Panc1 (cell line): ENCODE measurements around the gene CEP164. TPM values are rescaled to one million over a fixed set of nuclear protein-coding genes. Genes with fewer than 3 reads are reported as not detected.
A peak's percentile ranks its signal among the peaks of the same experiment; 100 is the strongest.
"Not testable (repeated sequence)": the region's sequence is repeated elsewhere in the genome, so short reads cannot be mapped to it uniquely, and the experiment has no call there.

Experiments
- ATAC-seq: fragments of 200-7000 bp; cut with Tn5 transposase; 2 replicates; pipeline ENCODE4 v1.9.1; 2020; ENCODE audit warnings: mild to moderate bottlenecking, moderate library complexity
- BruUV-seq: library from RNA; stranded (reverse); fragments of 400-500 nt; replicated peaks from 2 replicates; lab custom pipeline; 2021; lab: Mats Ljungman, UMichigan
- CTCF ChIA-PET: fragments of 300-600 bp; sonication (Branson Sonifier 250); formaldehyde crosslinking; loops from one replicate; lab custom pipeline; 2022; ENCODE audit warnings: antibody characterized with exemption; lab: Charles Lee
- POLR2A ChIA-PET: fragments of 300-600 bp; sonication (Branson Sonifier 250); formaldehyde crosslinking; loops from one replicate; lab custom pipeline; 2022; ENCODE audit warnings: antibody characterized with exemption; lab: Charles Lee
- DNase-seq: peaks from one replicate; pipeline ENCODE4 v3.0.0-alpha.2; 2010; ENCODE audit warnings: low read depth, low spot score
- H3K27ac ChIP-seq: 2 replicates; pipeline ENCODE4 v1.5.1; 2011; ENCODE audit warnings: mild to moderate bottlenecking, low read length, inconsistent platforms
- H3K27me3 ChIP-seq: fragments of 200-500 bp; sonication (Bioruptor generic); 2 replicates; pipeline ENCODE4 v1.6.0; 2014; ENCODE audit warnings: low read length, inconsistent platforms; ENCODE audit not compliant: control insufficient read depth, insufficient read depth
- H3K36me3 ChIP-seq: fragments of 200-500 bp; sonication (Bioruptor generic); 2 replicates; pipeline ENCODE4 v1.5.1; 2014; ENCODE audit warnings: inconsistent platforms, mild to moderate bottlenecking, low read length, moderate library complexity; ENCODE audit not compliant: control insufficient read depth, insufficient read depth
- H3K4me1 ChIP-seq: 2 replicates; pipeline ENCODE4 v1.5.1; 2011; ENCODE audit warnings: inconsistent platforms, mild to moderate bottlenecking, low read length, moderate library complexity; ENCODE audit not compliant: control insufficient read depth, insufficient read depth
- H3K4me3 ChIP-seq, 2 experiments: 2 replicates each; pipeline ENCODE4 v1.5.1; 2011 to 2012; ENCODE audit warnings: low read depth in 2 of 2, low read length in 2 of 2, mild to moderate bottlenecking in 2 of 2, inconsistent platforms in 1 of 2, moderate library complexity in 1 of 2
- H3K9me3 ChIP-seq: fragments of 200-500 bp; sonication (Bioruptor generic); 2 replicates; pipeline ENCODE4 v1.5.1; 2014; ENCODE audit warnings: low read depth, mild to moderate bottlenecking, inconsistent platforms, low read length, moderate library complexity; ENCODE audit not compliant: control insufficient read depth, insufficient read depth
- CTCF ChIP-seq: fragments of 450-650 bp; IDR thresholded peaks from 2 replicates; pipeline ENCODE4 v1.5.1; 2017; ENCODE audit warnings: mild to moderate bottlenecking
- POLR2AphosphoS5 ChIP-seq: IDR thresholded peaks from 2 replicates; pipeline ENCODE4 v1.6.1; 2012; ENCODE audit warnings: mild to moderate bottlenecking, low read depth, low read length, moderate library complexity
- REST ChIP-seq, 2 experiments: IDR thresholded peaks; 2 replicates each; pipeline ENCODE4 v1.6.1; 2011 to 2012; ENCODE audit warnings: low read depth in 2 of 2, control low read depth in 1 of 2, low read length in 1 of 2, mild to moderate bottlenecking in 1 of 2, moderate library complexity in 1 of 2; ENCODE audit not compliant: insufficient read depth in 1 of 2
- SIN3A ChIP-seq: IDR thresholded peaks from 2 replicates; pipeline ENCODE4 v1.6.1; 2012; ENCODE audit warnings: low read depth, mild to moderate bottlenecking, low read length, moderate library complexity, borderline replicate concordance; ENCODE audit not compliant: insufficient read depth
- TCF7L2 ChIP-seq: IDR thresholded peaks from 2 replicates; pipeline ENCODE4 v1.6.1; 2011; ENCODE audit warnings: mild to moderate bottlenecking, low read depth, low read length, inconsistent platforms
- in situ Hi-C: cut with HindIII; loops from 2 replicates; pipeline ENCODE4 v1.10.0; 2016; ENCODE audit warnings: low sequenced_read_pairs, low pct_unique_long_range_greater_than_20kb
- intact Hi-C: fragments of 100-400 bp; cut with micrococcal nuclease; formaldehyde crosslinking; loops from one replicate; pipeline ENCODE4 v1.10.0; 2022; ENCODE audit not compliant: unreplicated experiment
- total RNA-seq: library from RNA; stranded (reverse); gene quantifications from one replicate; pipeline ENCODE4 v1.2.1, GENCODE V29; 2021; ENCODE audit not compliant: unreplicated experiment

The CEP164 gene
- total RNA-seq, 1 experiment from 2014 or later, result 75.4 TPM

GRCh38 chr11:117318738-117319137 is 8.9 kb upstream of the CEP164 start:
- DNase-seq (no peak), ATAC-seq (no peak)
- in situ Hi-C loops (no loop called here), intact Hi-C loops (loop anchor here (5.0 kb wide), 1 partner anchor 81 kb away; no protein-coding TSS in a partner anchor)
- H3K27ac ChIP-seq, result no peak overlapping the region
- CTCF ChIA-PET, result interaction anchor here (0.7 kb wide), 1 partner anchor 107 kb away, joined by 3 read pairs; no protein-coding TSS in a partner anchor
- POLR2A ChIA-PET, result interaction anchor here (0.6 kb wide), 2 partner anchors 88 to 342 kb away, joined by 3 to 6 read pairs; no protein-coding TSS in a partner anchor
- no peaks in the 10 kb centered on the region for H3K27me3 ChIP-seq
- BruUV-seq, result no TSS peak
- H3K4me1 ChIP-seq, result peaks cover 11% of the 10 kb centered on the region
- TF ChIP-seq REST (IDR thresholded peaks at IDR 0.05; ENCODE audit: insufficient read depth in 1 of 2, low read depth in 2 of 2, low read length in 1 of 2) (no peak), CTCF (no peak), POLR2AphosphoS5 (no peak), TCF7L2 (no peak), SIN3A (no peak)
- no peaks in the 10 kb centered on the region for H3K9me3 ChIP-seq
- H3K4me3 ChIP-seq, result no peak overlapping the region
- no peaks in the 10 kb centered on the region for H3K36me3 ChIP-seq

- BruUV-seq, result no TSS peak
- ChIA-PET CTCF (interaction anchor here (0.5 to 0.7 kb wide), 2 partner anchors 25 to 106 kb away, joined by 3 to 4 read pairs; no protein-coding TSS in a partner anchor), POLR2A (interaction anchor here (0.6 kb wide), 1 partner anchor 88 kb away, joined by 3 read pairs; no protein-coding TSS in a partner anchor)
- Histone ChIP-seq H3K4me3 (no peak overlapping the region), H3K36me3 (no peaks in the 10 kb centered on the region), H3K4me1 (peaks cover 11% of the 10 kb centered on the region), H3K27ac (no peak overlapping the region), H3K27me3 (no peaks in the 10 kb centered on the region), H3K9me3 (no peaks in the 10 kb centered on the region)
- intact Hi-C loops (loop anchor here (5.0 kb wide), 1 partner anchor 82 kb away; no protein-coding TSS in a partner anchor), in situ Hi-C loops (no loop called here)
- DNase-seq (no peak), ATAC-seq (no peak)
- no peak for TF ChIP-seq CTCF
- TF ChIP-seq SIN3A, result no peak
- no peak for TF ChIP-seq TCF7L2
- no peak for TF ChIP-seq POLR2AphosphoS5
- TF ChIP-seq REST (IDR thresholded peaks at IDR 0.05; ENCODE audit: insufficient read depth in 1 of 2, low read depth in 2 of 2, low read length in 1 of 2), result no peak
Measured at GRCh38 chr11:117319214-117319840, 8.3 kb upstream of the CEP164 start.

- ATAC-seq, H3K36me3 ChIP-seq, H3K9me3 ChIP-seq, H3K4me1 ChIP-seq, DNase-seq, intact Hi-C loops, BruUV-seq, H3K27me3 ChIP-seq, in situ Hi-C loops: not testable (repeated sequence)
- CTCF ChIA-PET, result interaction anchor here (0.7 to 0.8 kb wide), 2 partner anchors 95 to 427 kb away, joined by 3 to 16 read pairs; partner anchors contain the start of gene RNF214
- peak overlapping the region; percentile 71 to 96 for H3K4me3 ChIP-seq
- POLR2A ChIA-PET, result interaction anchor here (0.6 to 1.6 kb wide), 7 partner anchors 12 to 183 kb away, joined by 3 to 14 read pairs (median 6); partner anchors contain the start of genes BACE1 and PAFAH1B2
- peak overlapping the region; percentile 90 for H3K27ac ChIP-seq
Measured at GRCh38 chr11:117327255-117327566, 443 bp upstream of the CEP164 start.
